Right renal pelvis (tissue), 4 donors: ENCODE data around the gene PKHD1. TPM values are rescaled to one million over a fixed set of nuclear protein-coding genes. Genes with fewer than 3 reads are reported as not detected.

Source experiments
- DNase-seq, 4 donors: peaks; one replicate each; pipeline ENCODE4 v3.0.0-alpha.2; 2013; ENCODE audit warnings: low read depth in 4 of 4, low spot score in 3 of 4, missing footprints in 1 of 4
- polyA plus RNA-seq, 4 donors: library from polyadenylated mRNA; unstranded; fragments of 120-200 nt; gene quantifications; one replicate each; pipeline ENCODE4 v1.2.1, GENCODE V29; 2013; ENCODE audit not compliant: insufficient read length in 4 of 4

The PKHD1 gene
- polyA plus RNA-seq, 4 donors = 19.6 to 24.9 (median 22.1) TPM

GRCh38 chr6:51648236-51648635, 439.2 kb downstream of the PKHD1 start:
- no peak for DNase-seq

- no peak for DNase-seq
These were observed 443.0 kb downstream of the PKHD1 start for GRCh38 chr6:51644426-51644825.

- no peak for DNase-seq
These were observed 447.4 kb downstream of the PKHD1 start for GRCh38 chr6:51640021-51640420.

- no peak for DNase-seq
These were observed 454.0 kb downstream of the PKHD1 start for GRCh38 chr6:51633424-51633823.

GRCh38 chr6:51630011-51630410, 457.4 kb downstream of the PKHD1 start:
- DNase-seq = no peak

GRCh38 chr6:51626391-51626790, 461.0 kb downstream of the PKHD1 start:
- no peak for DNase-seq

- DNase-seq = no peak
These were observed 461.8 kb downstream of the PKHD1 start for GRCh38 chr6:51625566-51625965.

GRCh38 chr6:51620971-51621370, 466.4 kb downstream of the PKHD1 start:
- DNase-seq = no peak

GRCh38 chr6:51619042-51619799, 468.2 kb downstream of the PKHD1 start:
- no peak for DNase-seq

GRCh38 chr6:51618563-51618962, 468.9 kb downstream of the PKHD1 start:
- DNase-seq = no peak

GRCh38 chr6:51617751-51618150, 469.7 kb downstream of the PKHD1 start:
- no peak for DNase-seq

- no peak for DNase-seq
These were observed 471.2 kb downstream of the PKHD1 start for GRCh38 chr6:51616243-51616642.

GRCh38 chr6:51614725-51615124, 472.7 kb downstream of the PKHD1 start:
- no peak for DNase-seq

GRCh38 chr6:51613558-51613957, 473.9 kb downstream of the PKHD1 start:
- DNase-seq = no peak

- DNase-seq = no peak
These were observed 478.5 kb downstream of the PKHD1 start for GRCh38 chr6:51608932-51609331.

- DNase-seq = no peak
These were observed 479.0 kb downstream of the PKHD1 start for GRCh38 chr6:51608383-51608782.

GRCh38 chr6:51600514-51600913, 486.9 kb downstream of the PKHD1 start:
- no peak for DNase-seq

- DNase-seq = no peak
These were observed 489.2 kb downstream of the PKHD1 start for GRCh38 chr6:51598171-51598570.

GRCh38 chr6:51594981-51595380, 492.4 kb downstream of the PKHD1 start:
- DNase-seq = no peak

- no peak for DNase-seq
These were observed 502.1 kb downstream of the PKHD1 start for GRCh38 chr6:51585264-51585663.

GRCh38 chr6:51584163-51584562, 503.2 kb downstream of the PKHD1 start:
- DNase-seq = no peak

GRCh38 chr6:51578994-51579393, 508.4 kb downstream of the PKHD1 start:
- no peak for DNase-seq

GRCh38 chr6:51578362-51578761, 509.1 kb downstream of the PKHD1 start:
- no peak for DNase-seq
